Right lobe of liver (tissue), 6 donors: ENCODE measurements around the gene SOX30. TPM values are rescaled to one million over a fixed set of nuclear protein-coding genes. Genes with fewer than 3 reads are reported as not detected.

Experiments
- ATAC-seq, 4 donors: fragments of 200-7000 bp; cut with Tn5 transposase; one replicate each; pipeline ENCODE4 v1.9.1; 2020; ENCODE audit warnings: mild to moderate bottlenecking in 4 of 4, moderate library complexity in 4 of 4
- DNase-seq, 3 donors: peaks; one replicate each; pipeline ENCODE4 v3.0.0-alpha.2; 2020
- H3K27ac ChIP-seq, 3 donors: fragments of 200-600 bp; one replicate each; pipeline ENCODE4 v1.8.0; 2022
- H3K27me3 ChIP-seq, 2 donors: fragments of 200-600 bp; one replicate each; pipeline ENCODE4 v1.8.0; 2022
- H3K36me3 ChIP-seq, 4 donors: fragments of 200-600 bp; sonication (generic) in 1 of 4; one replicate each; pipeline versions ENCODE4 v1.5.1 to v1.8.0; 2017 to 2022; ENCODE audit warnings: control low read depth in 1 of 4
- H3K4me1 ChIP-seq, 4 donors: fragments of 200-600 bp; sonication (generic) in 1 of 4; one replicate each; pipeline versions ENCODE4 v1.5.1 to v1.8.0; 2017 to 2022; ENCODE audit warnings: control low read depth in 1 of 4
- H3K4me3 ChIP-seq, 3 donors: fragments of 200-600 bp; one replicate each; pipeline ENCODE4 v1.8.0; 2022
- H3K9me3 ChIP-seq, 4 donors: fragments of 200-600 bp; sonication (generic) in 1 of 4; one replicate each; pipeline versions ENCODE4 v1.5.1 to v1.8.0; 2017 to 2022; ENCODE audit warnings: control low read depth in 1 of 4
- CTCF ChIP-seq, 4 donors: fragments of 200-600 bp in 3 of 4; fragments of 450-650 bp in 1 of 4; IDR thresholded peaks; one replicate each; pipeline versions ENCODE4 v1.5.1 to v1.8.0; 2016 to 2022; ENCODE audit warnings: antibody characterized with exemption in 4 of 4, mild to moderate bottlenecking in 2 of 4
- POLR2A ChIP-seq: fragments of 450-650 bp; IDR thresholded peaks from one replicate; pipeline ENCODE4 v1.6.1; 2017; ENCODE audit warnings: antibody characterized with exemption, mild to moderate bottlenecking
- WGBS: methylation state at CpG from one replicate; pipeline ENCODE4 v1.1.6; 2018; ENCODE audit warnings: low coverage, low lambda C conversion rate; ENCODE audit not compliant: insufficient coverage; ENCODE audit errors: missing lambda C conversion rate; 5-methylcytosine and 5-hydroxymethylcytosine counted together
- intact Hi-C, 2 donors: fragments of 100-400 bp; cut with DNase I; formaldehyde crosslinking; loops; one replicate each; pipeline versions ENCODE4 v1.11.2 to v1.14.1; 2022
- total RNA-seq, 6 experiments: library from RNA; depleted of rRNA in 2 of 6; stranded (reverse); fragments of >200 nt in 2 of 6; fragmentation: NEBNext Ultra II Directional in 3 of 6; extraction: Animal tissue kit (Norgen Biotek cat#: 25700) in 3 of 6; gene quantifications; one replicate each; pipeline versions ENCODE4 v1.1.0 to v1.2.4, GENCODE V29; 2016 to 2023
- donor health status: DM: no; HTN: yes; CAD: no.
- donor health status: DM: no; HTN: no; CAD: no.
- donor health status: DM: no; HTN: no; CAD: no.
- donor health status: DM: no; HTN: yes; CAD: no.
- donor health status: DM: no; HTN: yes; CAD: no.

SOX30 gene
- total RNA-seq, 6 experiments from 2014 or later: 0.07 to 0.12 TPM; not detected in 4

- DNase-seq (no peak), ATAC-seq (no peak)
- TF ChIP-seq POLR2A (no peak), CTCF (IDR thresholded peaks at IDR 0.05) (no peak)
- no peak overlapping the region for H3K27ac ChIP-seq
- no peaks in the 10 kb centered on the region for H3K9me3 ChIP-seq
- no peaks in the 10 kb centered on the region for H3K27me3 ChIP-seq
- H3K4me3 ChIP-seq: no peak overlapping the region
- 64% methylated on average over 5 of the region's 5 CpGs for WGBS
- H3K36me3 ChIP-seq: no peaks in the 10 kb centered on the region
- intact Hi-C loops: no loop called here
- no peaks in the 10 kb centered on the region for H3K4me1 ChIP-seq
These were observed 41.2 kb downstream of the SOX30 start for GRCh38 chr5:157610990-157611389.

GRCh38 chr5:157608972-157609565, 43.2 kb downstream of the SOX30 start:
- TF ChIP-seq CTCF (IDR thresholded peaks at IDR 0.05): no peak
- no peak for TF ChIP-seq POLR2A
- intact Hi-C loops: no loop called here
- DNase-seq (no peak), ATAC-seq (no peak)
- Histone ChIP-seq H3K4me1 (no peaks in the 10 kb centered on the region), H3K9me3 (no peaks in the 10 kb centered on the region), H3K4me3 (no peak overlapping the region), H3K27ac (no peak overlapping the region), H3K27me3 (no peaks in the 10 kb centered on the region), H3K36me3 (no peaks in the 10 kb centered on the region)
- WGBS: 60% methylated on average over 6 of the region's 8 CpGs

- 53% methylated on average over 7 of the region's 7 CpGs for WGBS
- no peak overlapping the region for H3K27ac ChIP-seq
- TF ChIP-seq POLR2A: no peak
- no peak for TF ChIP-seq CTCF (IDR thresholded peaks at IDR 0.05)
- no peak for DNase-seq
- intact Hi-C loops: no loop called here
- no peaks in the 10 kb centered on the region for H3K4me1 ChIP-seq
- no peaks in the 10 kb centered on the region for H3K9me3 ChIP-seq
- no peak for ATAC-seq
- H3K27me3 ChIP-seq: no peaks in the 10 kb centered on the region
- no peaks in the 10 kb centered on the region for H3K36me3 ChIP-seq
- H3K4me3 ChIP-seq: no peak overlapping the region
These were observed 44.7 kb downstream of the SOX30 start for GRCh38 chr5:157607371-157608161.

- H3K36me3 ChIP-seq: no peaks in the 10 kb centered on the region
- H3K4me1 ChIP-seq: no peaks in the 10 kb centered on the region
- ATAC-seq (no peak), DNase-seq (no peak)
- no peaks in the 10 kb centered on the region for H3K27me3 ChIP-seq
- TF ChIP-seq POLR2A: no peak
- no peak for TF ChIP-seq CTCF (IDR thresholded peaks at IDR 0.05)
- 95% methylated on average over 2 of the region's 2 CpGs for WGBS
- H3K9me3 ChIP-seq: no peaks in the 10 kb centered on the region
- no peak overlapping the region for H3K27ac ChIP-seq
- intact Hi-C loops: no loop called here
- H3K4me3 ChIP-seq: no peak overlapping the region
These were observed 46.2 kb downstream of the SOX30 start for GRCh38 chr5:157606046-157606445.
